BJ (cell line): ENCODE data around the gene SERPINA4. TPM values are rescaled to one million over a fixed set of nuclear protein-coding genes. Genes with fewer than 3 reads are reported as not detected.
"Not testable (repeated sequence)": the region's sequence is repeated elsewhere in the genome, so short reads cannot be mapped to it uniquely, and the experiment has no call there.

Experiments
- CTCF ChIA-PET: fragments of 350-600 bp; formaldehyde crosslinking; extraction: SDS; loops from one replicate; lab custom pipeline; 2021; ENCODE audit warnings: antibody characterized with exemption, inconsistent platforms; lab: Yijun Ruan, JAX
- POLR2A ChIA-PET: fragments of 300-600 bp; sonication (Branson Sonifier 250); formaldehyde crosslinking; extraction: SDS; loops from one replicate; lab custom pipeline; 2021; ENCODE audit warnings: antibody characterized with exemption; lab: Charles Lee
- DNase-seq: peaks from one replicate; pipeline ENCODE4 v3.0.0-alpha.2; 2011; ENCODE audit warnings: low read depth
- H3K27me3 ChIP-seq: 2 replicates; pipeline ENCODE4 v1.6.0; 2011; ENCODE audit warnings: low read length; ENCODE audit not compliant: control insufficient read depth, insufficient read depth
- H3K36me3 ChIP-seq: 2 replicates; pipeline ENCODE4 v1.5.1; 2011; ENCODE audit warnings: low read length; ENCODE audit not compliant: control insufficient read depth, insufficient read depth
- H3K4me3 ChIP-seq: 2 replicates; pipeline ENCODE4 v1.5.1; 2011; ENCODE audit warnings: low read depth, mild to moderate bottlenecking, control low read depth, low read length
- CTCF ChIP-seq: IDR thresholded peaks from 2 replicates; pipeline ENCODE4 v1.5.1; 2011; ENCODE audit warnings: low read depth, mild to moderate bottlenecking, control low read depth, inconsistent platforms, low read length, moderate library complexity; ENCODE audit not compliant: insufficient read depth
- polyA plus RNA-seq: library from polyadenylated mRNA; depleted of rRNA; stranded (reverse); fragments of >200 nt; gene quantifications from 2 replicates; pipeline ENCODE4 v1.2.3, GENCODE V29; 2011

The SERPINA4 gene
- polyA plus RNA-seq, 1 experiment = not detected

- no peak overlapping the region for H3K4me3 ChIP-seq
- no peaks in the 10 kb centered on the region for H3K27me3 ChIP-seq
- no peak for DNase-seq
- no peak for TF ChIP-seq CTCF
- no peaks in the 10 kb centered on the region for H3K36me3 ChIP-seq
- POLR2A ChIA-PET = no interaction called here
- CTCF ChIA-PET = interaction anchor here (1.4 kb wide), 1 partner anchor 23 kb away, joined by 4 read pairs; no protein-coding TSS in a partner anchor
These were observed 14.7 kb downstream of the SERPINA4 start for GRCh38 chr14:94575730-94576585.

- POLR2A ChIA-PET, DNase-seq, H3K36me3 ChIP-seq, H3K27me3 ChIP-seq, H3K4me3 ChIP-seq: not testable (repeated sequence)
- CTCF ChIA-PET = interaction anchor here (0.7 to 1.1 kb wide), 2 partner anchors 14 to 97 kb away, joined by 3 read pairs; no protein-coding TSS in a partner anchor
These were observed 16.2 kb downstream of the SERPINA4 start for GRCh38 chr14:94577472-94577871.

GRCh38 chr14:94578712-94579111 lies 17.5 kb downstream of the SERPINA4 start:
- POLR2A ChIA-PET = no interaction called here
- no peaks in the 10 kb centered on the region for H3K36me3 ChIP-seq
- no peaks in the 10 kb centered on the region for H3K27me3 ChIP-seq
- no peak for DNase-seq
- CTCF ChIA-PET = no interaction called here
- H3K4me3 ChIP-seq = no peak overlapping the region
- TF ChIP-seq CTCF = no peak

- ChIA-PET CTCF (interaction anchor here (0.9 kb wide), 1 partner anchor 95 kb away, joined by 3 read pairs; no protein-coding TSS in a partner anchor), POLR2A (interaction anchor here (0.6 kb wide), 1 partner anchor 810 kb away, joined by 3 read pairs; no protein-coding TSS in a partner anchor)
- no peak within 1 kb of the TSS for H3K4me3 ChIP-seq
- H3K36me3 ChIP-seq = no peaks in the 10 kb centered on the region
- no peak for DNase-seq
- H3K27me3 ChIP-seq = no peaks in the 10 kb centered on the region
- no peak for TF ChIP-seq CTCF
These were observed 20.1 kb downstream of the SERPINA4 start, which contains the start of gene SERPINA5 for GRCh38 chr14:94581127-94581999. Gene SERPINA5 (plus strand): TSS chr14:94581426. CDS start chr14:94587363, 5,937 bp downstream.

- no peak for DNase-seq
- no peaks in the 10 kb centered on the region for H3K36me3 ChIP-seq
- H3K4me3 ChIP-seq = no peak overlapping the region
- TF ChIP-seq CTCF = no peak
- ChIA-PET POLR2A (no interaction called here), CTCF (interaction anchor here (1.8 kb wide), 1 partner anchor 32 kb away, joined by 4 read pairs; no protein-coding TSS in a partner anchor)
- H3K27me3 ChIP-seq = no peaks in the 10 kb centered on the region
These were observed 21.0 kb downstream of the SERPINA4 start for GRCh38 chr14:94582199-94582750.
